Vagina (tissue), 2 donors: ENCODE measurements around the gene B4GALNT3. TPM values are rescaled to one million over a fixed set of nuclear protein-coding genes. Genes with fewer than 3 reads are reported as not detected.

ENCODE experiments used
- DNase-seq, 2 donors: peaks; one replicate each; pipeline ENCODE4 v3.0.0-alpha.2; 2017; ENCODE audit errors: extremely low spot score in 2 of 2
- H3K27ac ChIP-seq: fragments of 200-600 bp; sonication (generic); one replicate; pipeline ENCODE4 v1.5.1; 2019
- H3K27me3 ChIP-seq: fragments of 200-600 bp; sonication (generic); one replicate; pipeline ENCODE4 v1.5.1; 2019
- H3K36me3 ChIP-seq, 2 donors: fragments of 200-600 bp; sonication (generic); one replicate each; pipeline ENCODE4 v1.5.1; 2017 to 2019
- H3K4me1 ChIP-seq: fragments of 200-600 bp; sonication (generic); one replicate; pipeline ENCODE4 v1.5.1; 2019
- H3K4me3 ChIP-seq, 2 donors: fragments of 200-600 bp; sonication (generic); 1 replicate in 1 of 2; 2 replicates in 1 of 2; pipeline ENCODE4 v1.5.1; 2016 to 2019
- H3K9me3 ChIP-seq: fragments of 200-600 bp; sonication (generic); one replicate; pipeline ENCODE4 v1.5.1; 2019
- CTCF ChIP-seq, 3 experiments: fragments of 450-650 bp in 2 of 3; fragments of 200-600 bp in 1 of 3; sonication (generic) in 1 of 3; IDR thresholded peaks; one replicate each; pipeline ENCODE4 v1.5.1; 2017 to 2019; ENCODE audit warnings: antibody characterized with exemption in 3 of 3, mild to moderate bottlenecking in 2 of 3, moderate library complexity in 2 of 3
- POLR2A ChIP-seq, 2 donors: fragments of 450-650 bp; IDR thresholded peaks; one replicate each; pipeline ENCODE4 v1.6.1; 2017; ENCODE audit warnings: antibody characterized with exemption in 2 of 2, mild to moderate bottlenecking in 2 of 2, moderate library complexity in 2 of 2
- POLR2AphosphoS5 ChIP-seq, 2 donors: sonication (generic); formaldehyde crosslinking; IDR thresholded peaks; one replicate each; pipeline ENCODE4 v1.9.0; 2017; ENCODE audit warnings: antibody characterized with exemption in 2 of 2, mild to moderate bottlenecking in 2 of 2, low read depth in 1 of 2; ENCODE audit not compliant: insufficient read depth in 1 of 2
- intact Hi-C: fragments of 100-400 bp; cut with DNase I; formaldehyde crosslinking; loops from one replicate; pipeline ENCODE4 v1.15.1; 2023
- total RNA-seq: library from RNA; depleted of rRNA; stranded (reverse); fragments of >200 nt; gene quantifications from one replicate; pipeline ENCODE4 v1.2.3, GENCODE V29; 2016

B4GALNT3 gene
- total RNA-seq, 1 donor from 2014 or later: 13.3 TPM

GRCh38 chr12:565589-566105, 105.9 kb downstream of the B4GALNT3 start:
- Histone ChIP-seq H3K36me3 (no peaks in the 10 kb centered on the region), H3K27ac (no peak overlapping the region), H3K9me3 (no peaks in the 10 kb centered on the region), H3K4me1 (peaks cover 12% of the 10 kb centered on the region), H3K4me3 (no peak overlapping the region), H3K27me3 (no peaks in the 10 kb centered on the region)
- no peak for DNase-seq
- intact Hi-C loops: no loop called here
- no peak for TF ChIP-seq POLR2AphosphoS5 (IDR thresholded peaks at IDR 0.05; ENCODE audit: insufficient read depth in 1 of 2, low read depth in 1 of 2)
- TF ChIP-seq CTCF (IDR thresholded peaks at IDR 0.05): no peak
- no peak for TF ChIP-seq POLR2A (IDR thresholded peaks at IDR 0.05)

GRCh38 chr12:568486-568885, 108.7 kb downstream of the B4GALNT3 start:
- H3K27ac ChIP-seq: no peak overlapping the region
- TF ChIP-seq CTCF (IDR thresholded peaks at IDR 0.05) (no peak), POLR2AphosphoS5 (IDR thresholded peaks at IDR 0.05; ENCODE audit: insufficient read depth in 1 of 2, low read depth in 1 of 2) (no peak), POLR2A (IDR thresholded peaks at IDR 0.05) (no peak)
- no peak for DNase-seq
- H3K36me3 ChIP-seq: no peaks in the 10 kb centered on the region
- peaks cover 31% of the 10 kb centered on the region for H3K4me1 ChIP-seq
- intact Hi-C loops: no loop called here
- H3K4me3 ChIP-seq: no peak overlapping the region
- H3K27me3 ChIP-seq: no peaks in the 10 kb centered on the region
- no peaks in the 10 kb centered on the region for H3K9me3 ChIP-seq

GRCh38 chr12:569091-569676, 109.4 kb downstream of the B4GALNT3 start:
- Histone ChIP-seq H3K27ac (peak overlapping the region; percentile 92), H3K36me3 (no peaks in the 10 kb centered on the region), H3K4me3 (peak overlapping the region; percentile 54 to 57), H3K4me1 (peaks cover 38% of the 10 kb centered on the region), H3K9me3 (no peaks in the 10 kb centered on the region), H3K27me3 (no peaks in the 10 kb centered on the region)
- TF ChIP-seq POLR2A (IDR thresholded peaks at IDR 0.05) (no peak), CTCF (IDR thresholded peaks at IDR 0.05) (no peak), POLR2AphosphoS5 (IDR thresholded peaks at IDR 0.05; ENCODE audit: insufficient read depth in 1 of 2, low read depth in 1 of 2) (no peak)
- intact Hi-C loops: no loop called here
- DNase-seq: no peak

- Histone ChIP-seq H3K4me3 (peak overlapping the region; percentile 54 to 57), H3K9me3 (no peaks in the 10 kb centered on the region), H3K36me3 (no peaks in the 10 kb centered on the region), H3K27ac (peak overlapping the region; percentile 92), H3K4me1 (peaks cover 45% of the 10 kb centered on the region), H3K27me3 (no peaks in the 10 kb centered on the region)
- DNase-seq: no peak
- intact Hi-C loops: loop anchor here (2.0 kb wide), 3 partner anchors 183 to 381 kb away; partner anchors contain the start of gene WNK1
- TF ChIP-seq POLR2A (IDR thresholded peaks at IDR 0.05) (no peak), POLR2AphosphoS5 (IDR thresholded peaks at IDR 0.05; ENCODE audit: insufficient read depth in 1 of 2, low read depth in 1 of 2) (peak in 1 of 2 donors; percentile 47), CTCF (IDR thresholded peaks at IDR 0.05) (peak; percentile 89 to 94 (median 93))
Observed at GRCh38 chr12:569803-570434, 110.2 kb downstream of the B4GALNT3 start.
